Measurements from ENCODE around the gene BMPR1A. TPM values are rescaled to one million over a fixed set of nuclear protein-coding genes. Genes with fewer than 3 reads are reported as not detected.

Gene BMPR1A
- total and polyA plus RNA-seq, 2 of the 4 experiments (the other 2 are of a cell fraction), result 15.9 to 93.7 TPM

DNA sequence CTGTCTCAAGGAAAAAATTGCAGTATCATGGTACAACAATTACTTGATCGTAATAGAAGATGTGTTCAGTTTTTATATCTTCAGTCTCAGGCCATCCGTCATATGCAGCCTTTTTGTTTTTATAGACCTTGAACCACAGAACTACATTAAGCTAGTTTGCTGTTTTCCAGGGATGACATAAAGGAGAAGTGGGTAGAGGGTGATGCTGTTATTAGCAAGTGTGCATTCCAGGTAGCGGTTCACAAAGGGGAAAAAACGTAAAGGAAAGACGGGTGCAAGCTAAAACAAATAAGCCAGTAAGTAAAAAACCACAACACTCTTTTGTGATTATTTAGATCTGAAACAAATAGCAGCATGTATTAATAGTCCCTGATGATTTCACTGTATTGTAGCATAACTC, 71.7 kb downstream of the BMPR1A start:
- DNase-seq, result no peak
- no peak overlapping the region for H2AK5ac ChIP-seq (ENCODE audit: low read depth, low read length)
- H4K91ac ChIP-seq (ENCODE audit: insufficient read depth, low read depth, low read length), result no peak overlapping the region
- in situ Hi-C loops (cut with MboI; ENCODE audit: low sequenced_read_pairs) (no loop called here), dilution Hi-C loops (cut with HindIII; ENCODE audit: low sequenced_read_pairs, unreplicated experiment) (no loop called here), intact Hi-C loops (cut with micrococcal nuclease) (loop anchor here (2.0 kb wide), 1 partner anchor 15 kb away; no protein-coding TSS in a partner anchor)
- H3K9ac ChIP-seq (ENCODE audit: low read depth, low read length), result no peak overlapping the region
- H3K27me3 ChIP-seq (ENCODE audit: control insufficient read depth, insufficient read depth, low read length), result no peaks in the 10 kb centered on the region
- H2BK20ac ChIP-seq (ENCODE audit: low read depth, low read length), result no peak overlapping the region
- no peak overlapping the region for H2BK15ac ChIP-seq (ENCODE audit: low read depth, low read length)
- no peak overlapping the region for H4K5ac ChIP-seq (ENCODE audit: low read depth, low read length)
- peaks cover 17% of the 10 kb centered on the region for H3K9me1 ChIP-seq (ENCODE audit: insufficient read depth, low read length)
- H2AK9ac ChIP-seq (replicated peaks; ENCODE audit: low read depth, low read length, poor library complexity), result no peak overlapping the region
- no peak for ATAC-seq (ENCODE audit: low read depth)
- H3K4ac ChIP-seq (ENCODE audit: low read depth, low read length), result no peak overlapping the region
- no peaks in the 10 kb centered on the region for H3K9me3 ChIP-seq (ENCODE audit: control insufficient read depth, insufficient read depth, low read length)
- no TSS peak for BruUV-seq (replicated peaks)
- H3K56ac ChIP-seq (ENCODE audit: extremely low read depth, insufficient read depth, low read length), result no peak overlapping the region
- H3K4me3 ChIP-seq (ENCODE audit: insufficient read depth, low read depth, low read length), result no peak overlapping the region
- H3K18ac ChIP-seq (ENCODE audit: low read depth, low read length), result no peak overlapping the region
- peaks cover 31 to 71% of the 10 kb centered on the region in 2 experiments for H3K79me1 ChIP-seq (ENCODE audit: low read depth in 1 of 2, low read length in 2 of 2)
- H3K36me3 ChIP-seq (ENCODE audit: control insufficient read depth, insufficient read depth, low read length), result no peaks in the 10 kb centered on the region
- no peak overlapping the region for H4K8ac ChIP-seq (ENCODE audit: low read depth in 2 of 2, low read length in 2 of 2)
- ChIA-PET CTCF (no interaction called here), POLR2A (ENCODE audit: unreplicated experiment) (no interaction called here)
- H4K20me1 ChIP-seq (ENCODE audit: insufficient read depth, low read length), result peaks cover 56% of the 10 kb centered on the region
- TF ChIP-seq RFX5 (IDR thresholded peaks at IDR 0.05; ENCODE audit: low read depth, low read length) (no peak), MAFK (IDR thresholded peaks at IDR 0.05; ENCODE audit: low read depth, low read length) (no peak), SMC3 (IDR thresholded peaks at IDR 0.05; ENCODE audit: low read depth, low read length) (no peak), CHD1 (IDR thresholded peaks at IDR 0.05; ENCODE audit: low read depth, low read length) (no peak), MXI1 (IDR thresholded peaks at IDR 0.05; ENCODE audit: borderline replicate concordance, low read depth, low read length) (no peak), BHLHE40 (IDR thresholded peaks at IDR 0.05; ENCODE audit: low read depth, low read length) (no peak), RCOR1 (IDR thresholded peaks at IDR 0.05; ENCODE audit: insufficient replicate concordance, low read length) (no peak), FOS (IDR thresholded peaks at IDR 0.05; ENCODE audit: low read depth, low read length) (no peak)
- TF ChIP-seq, protein P1, sequence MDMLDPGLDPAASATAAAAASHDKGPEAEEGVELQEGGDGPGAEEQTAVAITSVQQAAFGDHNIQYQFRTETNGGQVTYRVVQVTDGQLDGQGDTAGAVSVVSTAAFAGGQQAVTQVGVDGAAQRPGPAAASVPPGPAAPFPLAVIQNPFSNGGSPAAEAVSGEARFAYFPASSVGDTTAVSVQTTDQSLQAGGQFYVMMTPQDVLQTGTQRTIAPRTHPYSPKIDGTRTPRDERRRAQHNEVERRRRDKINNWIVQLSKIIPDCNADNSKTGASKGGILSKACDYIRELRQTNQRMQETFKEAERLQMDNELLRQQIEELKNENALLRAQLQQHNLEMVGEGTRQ (IDR thresholded peaks at IDR 0.05; ENCODE audit: low read depth, low read length), result no peak
- TF ChIP-seq, protein P2, sequence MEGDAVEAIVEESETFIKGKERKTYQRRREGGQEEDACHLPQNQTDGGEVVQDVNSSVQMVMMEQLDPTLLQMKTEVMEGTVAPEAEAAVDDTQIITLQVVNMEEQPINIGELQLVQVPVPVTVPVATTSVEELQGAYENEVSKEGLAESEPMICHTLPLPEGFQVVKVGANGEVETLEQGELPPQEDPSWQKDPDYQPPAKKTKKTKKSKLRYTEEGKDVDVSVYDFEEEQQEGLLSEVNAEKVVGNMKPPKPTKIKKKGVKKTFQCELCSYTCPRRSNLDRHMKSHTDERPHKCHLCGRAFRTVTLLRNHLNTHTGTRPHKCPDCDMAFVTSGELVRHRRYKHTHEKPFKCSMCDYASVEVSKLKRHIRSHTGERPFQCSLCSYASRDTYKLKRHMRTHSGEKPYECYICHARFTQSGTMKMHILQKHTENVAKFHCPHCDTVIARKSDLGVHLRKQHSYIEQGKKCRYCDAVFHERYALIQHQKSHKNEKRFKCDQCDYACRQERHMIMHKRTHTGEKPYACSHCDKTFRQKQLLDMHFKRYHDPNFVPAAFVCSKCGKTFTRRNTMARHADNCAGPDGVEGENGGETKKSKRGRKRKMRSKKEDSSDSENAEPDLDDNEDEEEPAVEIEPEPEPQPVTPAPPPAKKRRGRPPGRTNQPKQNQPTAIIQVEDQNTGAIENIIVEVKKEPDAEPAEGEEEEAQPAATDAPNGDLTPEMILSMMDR (conservative IDR thresholded peaks at IDR 0.05; ENCODE audit: low read depth, low read length), result no peak
- no peak overlapping the region for H3K4me2 ChIP-seq (ENCODE audit: low read depth, low read length)
- H3K23ac ChIP-seq (ENCODE audit: low read depth, low read length), result no peak overlapping the region
- H3K4me1 ChIP-seq (ENCODE audit: control insufficient read depth, insufficient read depth, low read length), result peaks cover 4% of the 10 kb centered on the region
- H3K27ac ChIP-seq (ENCODE audit: insufficient read depth, low read length), result no peak overlapping the region
- no peak overlapping the region for H2BK120ac ChIP-seq (ENCODE audit: low read depth, low read length)
- H2BK5ac ChIP-seq (ENCODE audit: low read depth, low read length, poor library complexity, severe bottlenecking), result no peak overlapping the region
- no CpG with 5 or more reads among the region's 5 CpGs for WGBS, 2 experiments (ENCODE audit: extremely low coverage in 2 of 2, insufficient read length in 1 of 2)
- H3K14ac ChIP-seq (replicated peaks; ENCODE audit: low read depth, low read length), result no peak overlapping the region
- H2AFZ ChIP-seq (replicated peaks; ENCODE audit: low read length, poor library complexity), result no peak overlapping the region
